Ishikawa (cell line): ENCODE measurements around the gene ERICH4.

Experiments used
- CEBPB ChIP-seq: IDR thresholded peaks from 2 replicates; pipeline ENCODE4 v1.6.1; 2012
- CREB1 ChIP-seq: IDR thresholded peaks from 2 replicates; pipeline ENCODE4 v1.6.1; 2012; ENCODE audit warnings: low read depth
- EGR1 ChIP-seq: IDR thresholded peaks from 2 replicates; pipeline ENCODE4 v1.6.1; 2012
- RAD21 ChIP-seq: IDR thresholded peaks from 2 replicates; pipeline ENCODE4 v1.6.1; 2012; ENCODE audit warnings: low read depth
- TCF12 ChIP-seq: IDR thresholded peaks from 2 replicates; pipeline ENCODE4 v1.6.1; 2012; ENCODE audit warnings: low read depth
- YY1 ChIP-seq: IDR thresholded peaks from 2 replicates; pipeline ENCODE4 v1.6.1; 2012; ENCODE audit warnings: low read depth
- ZBTB7A ChIP-seq: IDR thresholded peaks from 2 replicates; pipeline ENCODE4 v1.6.1; 2012; ENCODE audit warnings: low read depth
- TF ChIP-seq, protein P1 (sequence below): IDR thresholded peaks from 2 replicates; pipeline ENCODE4 v1.6.1; 2012

DNA sequence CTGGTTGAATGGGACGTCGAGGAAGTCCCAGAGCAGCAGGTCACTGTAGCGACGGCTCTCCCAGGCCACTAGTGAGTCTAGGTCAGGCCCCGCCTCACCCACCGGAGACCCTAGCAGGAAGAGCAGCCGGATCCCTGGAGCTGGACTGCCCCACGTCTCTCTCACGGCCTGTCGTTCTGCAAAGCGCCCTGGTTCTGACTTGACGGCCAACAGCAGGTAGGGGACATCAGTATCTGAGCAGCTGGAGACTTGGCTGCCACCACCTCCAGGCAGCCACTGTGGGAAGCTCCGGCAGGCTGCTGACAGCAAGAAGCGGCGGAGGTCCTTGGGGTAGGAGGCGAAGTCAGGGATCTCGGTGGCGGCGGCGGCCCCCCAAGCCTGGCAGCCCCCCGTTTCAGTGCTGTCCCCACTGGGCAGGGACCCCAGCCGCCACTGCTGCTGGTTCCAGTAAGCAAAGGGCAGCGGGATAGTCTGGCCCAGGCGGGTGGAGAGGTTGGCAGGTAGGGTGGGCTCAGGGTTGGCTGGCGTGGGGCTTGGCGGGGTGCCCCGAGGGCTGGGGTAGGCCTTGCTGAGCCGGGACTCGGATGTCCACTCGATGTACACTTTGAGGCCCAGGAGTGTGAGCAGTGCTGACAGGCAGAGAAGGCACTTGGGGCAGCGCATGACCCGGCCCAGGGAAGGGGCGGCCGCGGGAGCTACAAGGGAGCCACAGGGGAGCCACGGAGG lies 16.7 kb upstream of the ERICH4 start:
- no peak for TF ChIP-seq TCF12
- TF ChIP-seq, protein P1, sequence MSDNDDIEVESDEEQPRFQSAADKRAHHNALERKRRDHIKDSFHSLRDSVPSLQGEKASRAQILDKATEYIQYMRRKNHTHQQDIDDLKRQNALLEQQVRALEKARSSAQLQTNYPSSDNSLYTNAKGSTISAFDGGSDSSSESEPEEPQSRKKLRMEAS: no peak
- TF ChIP-seq YY1: no peak
- TF ChIP-seq CEBPB: no peak
- no peak for TF ChIP-seq CREB1
- TF ChIP-seq RAD21: no peak
- no peak for TF ChIP-seq ZBTB7A
- no peak for TF ChIP-seq EGR1
